Measurements from ENCODE around the gene IGLL1.
"Not testable (repeated sequence)": the region's sequence is repeated elsewhere in the genome, so short reads cannot be mapped to it uniquely, and the experiment has no call there.

Gene IGLL1

DNA sequence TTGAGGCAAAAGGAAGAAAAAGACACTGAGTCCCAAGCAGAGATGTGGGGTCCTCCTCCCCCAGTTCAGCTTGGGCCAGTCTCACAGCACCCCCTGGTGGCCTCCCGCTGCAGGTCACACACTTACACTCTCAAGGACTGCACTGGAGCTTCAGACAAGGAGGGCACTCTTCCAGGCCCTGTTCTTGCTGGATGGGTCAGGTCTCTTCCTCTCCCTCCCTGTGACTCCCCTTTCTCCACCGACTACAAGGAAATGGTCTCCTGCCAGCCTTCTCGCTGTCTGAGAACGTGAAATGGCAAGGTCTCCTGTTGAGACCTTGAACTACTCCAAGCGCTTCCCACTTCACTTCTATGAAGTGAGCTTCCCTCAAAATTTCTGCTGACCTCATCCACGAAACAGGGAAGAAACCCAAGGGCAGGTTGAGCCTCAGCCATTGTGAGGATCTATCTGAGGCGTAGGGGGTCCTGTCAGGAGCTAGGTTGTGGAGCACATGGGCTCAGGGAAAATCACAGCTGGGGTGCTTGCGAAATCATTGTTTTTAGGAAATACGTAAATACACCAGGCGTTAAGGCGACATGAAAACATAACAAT is 11.2 kb upstream of the IGLL1 start:
- DNase-seq, result peak; percentile 47

GRCh38 chr22:23583836-23584235 is 3.7 kb upstream of the IGLL1 start:
- no peak for DNase-seq

DNA sequence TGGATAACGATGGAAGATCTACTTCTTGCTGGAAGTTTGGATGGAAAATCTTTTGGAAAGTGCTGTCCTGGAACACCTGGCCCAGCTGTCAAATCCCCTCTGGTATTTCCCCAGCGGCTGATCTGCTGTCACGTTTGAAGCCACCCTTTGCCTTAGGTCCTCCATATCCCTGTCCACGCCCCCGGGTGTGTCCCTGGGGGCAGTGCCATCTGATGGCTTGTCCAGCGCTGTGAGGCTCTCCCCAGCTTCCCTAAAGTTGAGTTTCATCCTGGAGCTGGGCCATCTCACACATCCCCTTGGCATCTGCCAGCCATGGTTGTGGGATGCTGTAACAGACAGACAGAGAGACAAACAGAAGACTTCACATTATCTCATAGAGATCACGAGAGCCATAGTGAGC is 3.1 kb upstream of the IGLL1 start:
- no peak for DNase-seq

GRCh38 chr22:23581260-23581650 is 1.2 kb upstream of the IGLL1 start:
- DNase-seq, result no peak

DNA sequence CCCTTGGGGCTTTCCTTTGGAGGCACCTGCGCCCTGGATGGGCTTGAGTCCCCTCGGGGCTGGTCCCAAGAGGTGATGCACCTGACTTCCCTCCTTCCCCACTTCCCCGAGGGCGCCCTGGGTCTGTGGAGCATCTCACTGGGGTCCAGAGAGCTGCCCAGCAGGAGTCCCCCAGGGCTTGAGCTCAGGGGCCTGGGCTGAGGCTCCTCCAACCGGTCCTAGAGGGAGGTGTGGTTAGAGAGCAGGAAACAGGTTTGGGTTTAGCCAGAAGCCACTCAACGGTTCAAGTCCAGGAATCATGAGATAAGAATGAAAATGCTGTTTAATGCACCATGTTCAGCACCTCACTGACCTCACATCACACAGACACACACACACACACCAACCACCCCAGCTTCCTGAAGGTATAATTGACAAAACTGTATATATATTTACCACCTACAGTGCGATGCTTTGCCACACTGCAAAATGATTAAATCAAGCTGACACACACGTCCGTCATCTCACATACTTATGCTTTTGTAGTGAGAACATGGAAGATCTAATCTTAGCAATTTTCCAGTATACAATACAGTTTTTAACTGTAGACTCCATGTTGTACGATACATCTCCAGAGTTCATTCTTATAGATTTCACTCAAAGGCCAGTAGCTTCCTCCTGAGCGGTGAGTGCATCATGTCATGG is 628 bp upstream of the IGLL1 start:
- DNase-seq, result no peak

GRCh38 chr22:23579280-23579679 is 810 bp downstream of the IGLL1 start:
- DNase-seq, result no peak

GRCh38 chr22:23578306-23578705 is 1.8 kb downstream of the IGLL1 start:
- no peak for DNase-seq

- DNase-seq, result no peak
Measured at GRCh38 chr22:23576681-23577080, 3.4 kb downstream of the IGLL1 start.

- DNase-seq, result no peak
Measured at GRCh38 chr22:23575601-23576000, 4.5 kb downstream of the IGLL1 start.

DNA sequence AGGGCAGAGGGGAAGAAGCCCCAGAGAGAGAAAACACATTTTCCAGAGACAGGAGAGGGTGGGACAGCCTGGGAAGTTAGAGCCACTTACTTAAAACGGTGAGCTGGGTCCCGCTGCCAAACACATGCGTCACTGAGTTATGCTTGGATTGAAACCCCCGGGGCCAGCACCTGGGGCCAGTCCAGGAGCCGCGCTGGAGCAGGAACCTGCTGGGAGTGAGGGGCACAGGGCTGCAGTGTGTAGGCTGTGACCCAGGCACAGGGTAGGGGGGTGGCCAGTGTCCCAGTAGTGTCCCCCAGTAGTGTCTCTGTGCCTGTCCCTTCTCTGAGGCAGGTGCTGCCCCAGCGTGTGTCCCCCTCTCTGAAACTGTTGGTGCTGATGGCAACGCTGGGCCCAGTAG is 5.2 kb downstream of the IGLL1 start:
- DNase-seq, result no peak

DNA sequence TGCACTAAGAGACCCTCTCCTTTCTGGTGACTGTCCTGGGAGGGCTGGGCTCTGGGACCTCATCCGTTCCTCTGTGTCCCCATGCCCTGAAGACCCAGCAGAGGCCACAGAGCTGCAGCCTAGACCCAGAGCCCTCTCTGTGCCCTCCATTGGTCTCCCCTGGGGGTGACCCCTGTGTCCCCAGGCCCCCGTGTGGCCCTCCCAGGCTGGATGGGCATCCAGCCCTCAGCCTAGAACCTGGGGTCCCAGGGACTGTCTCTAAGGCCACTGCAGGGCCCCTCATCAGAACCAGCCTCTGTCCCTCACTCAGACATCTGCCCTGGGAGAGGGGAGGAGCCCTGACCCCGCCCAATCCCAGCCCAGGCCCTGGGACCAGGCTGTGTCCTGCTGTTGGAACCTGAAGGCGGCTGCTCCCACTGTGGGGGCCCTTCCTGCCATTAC is 5.7 kb downstream of the IGLL1 start:
- DNase-seq, result no peak

DNA sequence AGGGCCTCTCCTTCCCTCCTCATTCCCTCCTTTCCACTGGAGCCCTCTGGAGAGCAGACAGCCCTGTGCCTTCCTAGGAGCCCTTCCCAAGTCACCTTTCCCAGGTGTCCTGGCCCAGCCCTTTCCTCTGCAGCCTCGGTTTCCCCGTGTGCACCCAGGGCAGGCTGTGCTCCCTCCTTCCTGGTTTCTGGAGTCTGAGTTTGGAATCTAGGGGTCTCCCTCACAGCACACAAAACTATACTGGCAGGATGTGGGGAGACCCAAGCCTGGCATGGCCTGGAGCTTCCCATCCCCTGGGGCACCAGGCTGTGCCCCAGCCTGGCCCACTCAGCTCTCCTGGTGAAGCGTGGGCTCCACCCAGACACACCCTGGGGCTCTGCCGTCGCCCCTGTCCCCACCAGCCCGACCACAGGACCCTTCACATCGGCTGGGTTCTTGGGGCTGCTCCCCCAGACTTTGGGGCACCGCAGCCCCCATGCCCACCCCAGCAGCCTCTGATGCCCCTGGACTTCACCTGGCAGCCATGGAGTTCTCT is 6.3 kb downstream of the IGLL1 start:
- not testable (repeated sequence) for DNase-seq

- not testable (repeated sequence) for DNase-seq
Measured at GRCh38 chr22:23573106-23573505, 7.0 kb downstream of the IGLL1 start.

- no peak for DNase-seq
Measured at GRCh38 chr22:23571486-23571885, 8.6 kb downstream of the IGLL1 start.

DNA sequence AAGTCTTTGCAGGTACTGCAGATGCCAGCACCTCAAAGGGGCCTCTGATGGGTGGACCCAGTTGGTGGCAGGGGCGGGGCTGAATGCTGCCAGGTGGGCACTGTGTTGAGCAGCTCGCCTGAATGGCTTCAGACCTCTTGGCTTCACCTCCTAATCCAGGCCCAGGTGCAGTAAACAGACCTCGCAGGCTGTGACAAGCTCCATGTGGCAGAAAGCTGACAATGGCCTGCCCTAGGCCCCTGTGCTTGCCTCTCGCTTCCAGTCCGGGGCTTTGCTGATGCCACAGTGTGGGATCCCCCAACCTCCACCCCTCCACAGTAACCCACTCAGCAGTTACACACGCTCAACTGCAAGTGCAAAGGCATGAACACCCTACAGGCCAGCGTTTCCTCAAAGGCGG is 9.4 kb downstream of the IGLL1 start:
- DNase-seq, result no peak

DNA sequence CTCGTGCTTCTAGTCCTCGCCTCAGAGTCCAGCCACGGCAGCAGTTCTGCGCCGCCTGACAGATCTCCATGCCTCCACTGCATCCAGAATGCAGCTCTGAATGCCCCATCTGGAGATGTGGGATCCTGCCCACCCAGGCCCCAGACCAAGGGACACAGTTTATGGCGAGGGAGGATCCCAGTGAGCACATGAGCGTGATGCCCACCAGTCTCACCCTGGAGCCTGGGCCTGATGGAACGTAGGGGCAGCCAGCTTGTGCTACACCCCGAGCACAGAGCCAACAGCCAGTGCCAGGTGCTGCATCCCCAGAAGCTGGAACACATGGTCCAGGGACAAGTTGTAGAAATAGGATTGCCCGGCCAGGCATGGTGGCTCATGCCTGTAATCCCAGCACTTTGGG is 10.4 kb downstream of the IGLL1 start:
- no peak for DNase-seq

DNA sequence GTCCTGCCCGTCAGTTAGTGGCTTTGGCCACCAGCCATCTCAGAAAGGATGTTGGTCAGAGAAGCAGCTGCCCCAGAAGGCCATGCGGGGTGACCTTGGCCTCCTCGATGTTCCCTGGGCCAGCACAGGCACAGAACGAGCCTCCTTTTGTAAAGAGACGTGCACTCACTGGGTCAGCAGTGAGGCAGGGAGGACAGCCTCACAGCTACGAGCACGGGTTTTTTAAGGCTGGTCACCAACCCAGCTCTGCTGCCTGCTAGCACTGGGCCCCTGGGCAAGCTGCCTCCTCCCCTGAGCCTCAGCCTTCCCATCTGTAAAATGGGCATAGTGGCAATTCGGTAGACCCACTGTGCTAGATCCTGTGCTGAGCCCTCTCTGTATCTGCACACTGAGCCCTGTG is 10.8 kb downstream of the IGLL1 start:
- DNase-seq, result no peak

- no peak for DNase-seq
Measured at GRCh38 chr22:23566705-23567475, 13.2 kb downstream of the IGLL1 start.

- DNase-seq, result no peak
Measured at GRCh38 chr22:23565915-23566704, 14.0 kb downstream of the IGLL1 start.

DNA sequence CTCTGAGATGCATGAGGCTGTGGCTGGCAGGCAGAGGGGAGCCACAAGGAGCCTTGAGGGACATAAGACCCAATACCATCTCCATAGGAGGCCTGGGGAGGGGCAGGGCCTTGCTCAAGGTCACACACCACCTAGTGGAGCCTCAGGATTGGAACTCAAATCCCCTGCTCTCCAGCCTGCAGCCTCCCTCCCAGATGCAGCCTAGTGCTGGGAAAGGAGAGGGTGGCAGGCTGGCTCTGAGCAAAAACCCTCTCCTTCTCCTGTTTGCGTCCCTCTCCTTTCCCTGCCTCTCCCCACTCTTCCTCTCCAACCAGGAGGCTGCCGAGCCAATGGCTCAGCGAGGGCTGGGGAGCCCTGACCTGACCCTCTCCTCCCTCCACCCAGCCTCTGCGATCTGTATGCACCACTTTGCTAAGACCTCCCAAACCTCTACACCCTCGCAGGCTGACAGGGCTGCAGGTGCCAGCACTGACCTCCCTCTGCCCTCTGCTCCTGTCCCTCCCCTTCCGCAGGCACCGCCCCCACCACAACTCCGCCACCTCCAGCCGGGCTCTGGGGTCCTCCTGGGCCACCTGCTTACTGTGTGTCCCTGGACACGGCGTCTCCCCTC is 14.7 kb downstream of the IGLL1 start:
- no peak for DNase-seq

- DNase-seq, result no peak
Measured at GRCh38 chr22:23564276-23564675, 15.8 kb downstream of the IGLL1 start.

DNA sequence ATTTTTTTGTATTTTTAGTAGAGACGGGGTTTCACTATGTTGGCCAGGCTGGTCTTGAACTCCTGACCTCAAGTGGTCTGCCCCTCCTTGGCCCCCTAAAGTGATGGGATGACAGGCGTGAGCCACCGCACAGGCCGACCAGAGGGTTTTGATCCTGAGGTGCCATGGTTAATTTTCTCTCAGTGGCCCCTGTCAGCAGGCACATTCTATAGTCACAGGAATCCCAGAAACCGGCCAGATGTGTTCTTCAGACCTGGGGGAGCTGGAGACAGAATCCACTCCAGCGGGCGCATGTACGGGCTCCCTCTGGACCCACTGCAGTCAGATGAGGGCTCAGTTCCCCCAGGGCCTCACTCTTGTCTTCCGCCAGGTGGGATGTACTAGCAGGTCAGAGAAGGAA is 17.0 kb downstream of the IGLL1 start:
- no peak for DNase-seq

GRCh38 chr22:23562186-23562585 is 17.9 kb downstream of the IGLL1 start:
- DNase-seq, result no peak

Data from inflammatory macrophage treated with lipopolysaccharide for 4 hours (primary cell).